ENCODE results near the gene APBB2. TPM values are rescaled to one million over a fixed set of nuclear protein-coding genes. Genes with fewer than 3 reads are reported as not detected.
"Not testable (repeated sequence)": the region's sequence is repeated elsewhere in the genome, so short reads cannot be mapped to it uniquely, and the experiment has no call there.

APBB2 gene
- total RNA-seq, 2 donors from 2014 or later: 56.1 to 64.8 TPM

DNA sequence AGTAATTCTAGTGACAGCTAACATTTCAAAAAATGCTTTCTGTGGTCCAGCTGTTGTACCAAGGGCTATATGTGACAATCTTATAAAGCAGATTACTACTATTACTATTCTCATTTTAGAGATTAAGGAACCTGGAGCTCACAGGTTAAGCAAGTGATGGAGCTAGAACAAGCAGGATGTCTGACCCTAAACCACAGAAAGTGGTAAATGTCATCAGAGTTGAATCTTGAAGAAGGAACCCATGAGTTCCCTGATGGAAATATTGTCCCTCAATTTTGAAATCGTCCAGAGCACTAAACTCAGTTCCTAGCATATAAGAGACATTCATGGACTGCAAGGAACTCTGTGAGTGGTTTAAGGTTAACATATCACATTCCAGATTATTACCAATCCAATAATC, 214.0 kb downstream of the APBB2 start:
- H3K27me3 Mint-ChIP-seq (ENCODE audit: insufficient read depth): no peaks in the 10 kb centered on the region
- Histone ChIP-seq H3K27ac (ENCODE audit: low read depth, low read length) (no peak overlapping the region), H3K9me3 (ENCODE audit: control insufficient read depth, low read length) (no peaks in the 10 kb centered on the region), H3K4me1 (ENCODE audit: control insufficient read depth, insufficient read depth, low read length) (no peaks in the 10 kb centered on the region), H3K36me3 (ENCODE audit: control insufficient read depth, insufficient read depth, low read length) (no peaks in the 10 kb centered on the region), H3K9ac (ENCODE audit: extremely low read depth, low read length, poor library complexity, severe bottlenecking) (no peak overlapping the region), H3K27me3 (ENCODE audit: control insufficient read depth, insufficient read depth, low read length, poor library complexity, severe bottlenecking) (no peaks in the 10 kb centered on the region), H3K4me3 (ENCODE audit: low read length) (no peak overlapping the region)
- H3K4me3 Mint-ChIP-seq: no peak overlapping the region
- peaks cover 5% of the 10 kb centered on the region for H3K4me1 Mint-ChIP-seq
- 83 to 100% methylated on average over 1 of the region's 1 CpG for WGBS, 2 experiments (ENCODE audit: insufficient coverage in 1 of 2, insufficient read length in 1 of 2)
- TF ChIP-seq, protein P1, sequence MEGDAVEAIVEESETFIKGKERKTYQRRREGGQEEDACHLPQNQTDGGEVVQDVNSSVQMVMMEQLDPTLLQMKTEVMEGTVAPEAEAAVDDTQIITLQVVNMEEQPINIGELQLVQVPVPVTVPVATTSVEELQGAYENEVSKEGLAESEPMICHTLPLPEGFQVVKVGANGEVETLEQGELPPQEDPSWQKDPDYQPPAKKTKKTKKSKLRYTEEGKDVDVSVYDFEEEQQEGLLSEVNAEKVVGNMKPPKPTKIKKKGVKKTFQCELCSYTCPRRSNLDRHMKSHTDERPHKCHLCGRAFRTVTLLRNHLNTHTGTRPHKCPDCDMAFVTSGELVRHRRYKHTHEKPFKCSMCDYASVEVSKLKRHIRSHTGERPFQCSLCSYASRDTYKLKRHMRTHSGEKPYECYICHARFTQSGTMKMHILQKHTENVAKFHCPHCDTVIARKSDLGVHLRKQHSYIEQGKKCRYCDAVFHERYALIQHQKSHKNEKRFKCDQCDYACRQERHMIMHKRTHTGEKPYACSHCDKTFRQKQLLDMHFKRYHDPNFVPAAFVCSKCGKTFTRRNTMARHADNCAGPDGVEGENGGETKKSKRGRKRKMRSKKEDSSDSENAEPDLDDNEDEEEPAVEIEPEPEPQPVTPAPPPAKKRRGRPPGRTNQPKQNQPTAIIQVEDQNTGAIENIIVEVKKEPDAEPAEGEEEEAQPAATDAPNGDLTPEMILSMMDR (conservative IDR thresholded peaks at IDR 0.05): no peak
- H3K27ac Mint-ChIP-seq: no peak overlapping the region
- H3K36me3 Mint-ChIP-seq (ENCODE audit: low read depth): peaks cover 25% of the 10 kb centered on the region
- no peak for DNase-seq
- peaks cover 6% of the 10 kb centered on the region for H3K9me3 Mint-ChIP-seq

DNA sequence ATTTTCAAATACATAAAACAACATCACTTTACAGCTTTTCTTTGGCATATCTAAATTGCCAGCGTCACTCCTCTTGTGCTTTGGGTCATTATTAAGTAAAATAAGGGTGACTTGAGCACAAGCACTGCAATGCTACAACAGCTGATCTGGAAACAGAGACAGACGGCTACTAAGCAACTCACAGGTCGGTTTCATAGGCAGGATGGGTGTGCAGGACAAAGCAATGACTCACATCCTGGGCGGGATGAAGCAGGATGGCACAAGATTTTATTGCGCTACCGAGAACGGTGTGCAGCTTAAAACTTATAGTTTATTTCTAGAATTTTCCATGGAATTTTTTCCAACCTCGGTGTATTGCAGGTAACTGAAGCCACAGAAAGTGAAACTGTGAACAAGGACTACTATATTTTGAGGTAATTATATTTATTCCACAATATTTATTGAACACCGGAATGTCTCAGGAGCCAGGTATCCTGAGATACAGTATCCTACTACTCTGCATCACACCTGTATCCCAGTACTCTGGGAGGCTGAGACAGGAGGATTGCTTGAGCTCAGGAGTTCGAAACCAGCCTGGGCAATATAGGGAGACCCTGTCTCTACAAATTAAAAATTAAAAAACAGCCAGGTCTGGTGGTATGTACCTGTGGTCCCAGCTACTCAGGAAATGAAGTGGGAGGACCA, 215.5 kb downstream of the APBB2 start:
- peaks cover 6% of the 10 kb centered on the region for H3K9me3 Mint-ChIP-seq
- Histone ChIP-seq H3K36me3 (ENCODE audit: control insufficient read depth, insufficient read depth, low read length) (no peaks in the 10 kb centered on the region), H3K27me3 (ENCODE audit: control insufficient read depth, insufficient read depth, low read length, poor library complexity, severe bottlenecking) (no peaks in the 10 kb centered on the region), H3K4me3 (ENCODE audit: low read length) (no peak overlapping the region), H3K9me3 (ENCODE audit: control insufficient read depth, low read length) (no peaks in the 10 kb centered on the region), H3K4me1 (ENCODE audit: control insufficient read depth, insufficient read depth, low read length) (no peaks in the 10 kb centered on the region), H3K9ac (ENCODE audit: extremely low read depth, low read length, poor library complexity, severe bottlenecking) (no peak overlapping the region), H3K27ac (ENCODE audit: low read depth, low read length) (no peak overlapping the region)
- H3K36me3 Mint-ChIP-seq (ENCODE audit: low read depth): peaks cover 18% of the 10 kb centered on the region
- TF ChIP-seq, protein P1 (conservative IDR thresholded peaks at IDR 0.05): no peak
- DNase-seq: no peak
- no peak overlapping the region for H3K4me3 Mint-ChIP-seq
- no peak overlapping the region for H3K27ac Mint-ChIP-seq
- no peaks in the 10 kb centered on the region for H3K27me3 Mint-ChIP-seq (ENCODE audit: insufficient read depth)
- H3K4me1 Mint-ChIP-seq: peaks cover 5% of the 10 kb centered on the region
- 88 to 95% methylated on average over 7 to 10 of the region's 10 CpGs for WGBS, 2 experiments (ENCODE audit: insufficient coverage in 1 of 2, insufficient read length in 1 of 2)

DNA sequence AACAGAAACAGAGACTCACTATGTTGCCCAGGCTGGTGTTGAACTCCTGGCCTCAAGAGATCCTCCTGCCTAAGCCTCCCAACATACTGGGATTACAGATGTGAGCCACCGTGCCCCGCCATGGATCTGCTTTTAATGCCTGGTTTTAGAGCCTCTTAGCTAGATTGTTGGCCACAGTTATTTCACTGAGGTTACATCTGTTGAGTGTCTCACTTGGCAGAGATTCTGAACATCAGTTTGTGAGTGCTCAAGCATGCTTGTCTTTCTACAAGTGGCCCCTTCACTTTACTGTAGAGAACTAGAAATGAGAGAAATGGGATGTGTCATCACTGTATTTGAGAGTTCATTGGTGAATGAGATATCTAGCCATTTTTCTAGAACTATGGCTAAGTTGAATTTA, 218.5 kb downstream of the APBB2 start:
- Histone ChIP-seq H3K27me3 (ENCODE audit: control insufficient read depth, insufficient read depth, low read length, poor library complexity, severe bottlenecking) (no peaks in the 10 kb centered on the region), H3K9ac (ENCODE audit: extremely low read depth, low read length, poor library complexity, severe bottlenecking) (no peak overlapping the region), H3K4me3 (ENCODE audit: low read length) (no peak overlapping the region), H3K4me1 (ENCODE audit: control insufficient read depth, insufficient read depth, low read length) (no peaks in the 10 kb centered on the region), H3K27ac (ENCODE audit: low read depth, low read length) (no peak overlapping the region), H3K9me3 (ENCODE audit: control insufficient read depth, low read length) (no peaks in the 10 kb centered on the region), H3K36me3 (ENCODE audit: control insufficient read depth, insufficient read depth, low read length) (no peaks in the 10 kb centered on the region)
- WGBS, 2 experiments (ENCODE audit: insufficient coverage in 1 of 2, insufficient read length in 1 of 2): 97 to 100% methylated on average over 2 of the region's 2 CpGs
- Mint-ChIP-seq H3K4me1 (peaks cover 5% of the 10 kb centered on the region), H3K36me3 (ENCODE audit: low read depth) (peaks cover 18% of the 10 kb centered on the region), H3K4me3 (no peak overlapping the region), H3K9me3 (peaks cover 6% of the 10 kb centered on the region), H3K27ac (no peak overlapping the region), H3K27me3 (ENCODE audit: insufficient read depth) (no peaks in the 10 kb centered on the region)
- TF ChIP-seq, protein P1 (conservative IDR thresholded peaks at IDR 0.05): no peak
- DNase-seq: no peak

DNA sequence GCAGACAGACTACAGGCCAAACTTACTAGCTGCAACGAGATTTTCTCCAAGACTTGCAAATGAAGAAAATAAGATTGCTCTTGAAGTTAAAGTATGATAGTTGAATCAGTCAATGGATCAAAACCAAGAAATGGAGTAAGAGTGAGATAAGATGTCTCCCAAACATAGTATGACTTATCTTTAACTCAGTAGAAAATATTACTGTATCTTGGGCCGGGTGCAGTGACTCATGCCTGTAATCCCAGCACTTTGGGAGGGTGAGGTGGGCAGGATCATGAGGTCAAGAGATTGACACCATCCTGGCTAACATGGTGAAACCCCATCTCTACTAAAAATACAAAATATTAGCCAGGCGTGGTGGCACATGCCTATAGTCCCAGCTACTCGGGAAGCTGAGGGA, 220.0 kb downstream of the APBB2 start:
- 90 to 96% methylated on average over 3 to 4 of the region's 4 CpGs for WGBS, 2 experiments (ENCODE audit: insufficient coverage in 1 of 2, insufficient read length in 1 of 2)
- not testable (repeated sequence) for DNase-seq; H3K9me3 Mint-ChIP-seq; H3K27me3 Mint-ChIP-seq (ENCODE audit: insufficient read depth); H3K27ac Mint-ChIP-seq; H3K9ac ChIP-seq (ENCODE audit: extremely low read depth, low read length, poor library complexity, severe bottlenecking); H3K4me1 ChIP-seq (ENCODE audit: control insufficient read depth, insufficient read depth, low read length); H3K4me3 ChIP-seq (ENCODE audit: low read length); H3K27me3 ChIP-seq (ENCODE audit: control insufficient read depth, insufficient read depth, low read length, poor library complexity, severe bottlenecking); H3K27ac ChIP-seq (ENCODE audit: low read depth, low read length); H3K9me3 ChIP-seq (ENCODE audit: control insufficient read depth, low read length); H3K36me3 ChIP-seq (ENCODE audit: control insufficient read depth, insufficient read depth, low read length); H3K4me3 Mint-ChIP-seq; H3K4me1 Mint-ChIP-seq
- H3K36me3 Mint-ChIP-seq (ENCODE audit: low read depth): peaks cover 18% of the 10 kb centered on the region

DNA sequence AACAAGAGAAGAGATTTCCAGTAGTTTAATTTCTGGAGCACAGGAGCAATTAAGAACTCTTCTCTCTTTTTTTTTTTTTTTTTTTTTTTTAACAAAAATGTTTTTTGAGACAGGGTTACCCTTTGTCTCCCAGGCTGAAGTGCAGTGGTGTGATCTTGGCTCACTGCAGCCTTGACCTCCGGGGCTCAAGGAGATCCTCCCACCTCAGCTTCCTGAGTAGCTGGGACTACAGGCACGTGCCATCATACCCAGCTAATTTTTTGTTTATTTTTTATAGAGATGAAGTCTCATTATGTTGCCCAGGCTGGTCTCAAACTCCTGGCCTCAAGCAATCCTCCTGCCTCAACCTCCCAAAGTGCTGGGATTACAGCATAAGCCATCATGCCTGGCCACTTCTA, 221.0 kb downstream of the APBB2 start:
- H3K9me3 ChIP-seq (ENCODE audit: control insufficient read depth, low read length); H3K27ac Mint-ChIP-seq; H3K27me3 ChIP-seq (ENCODE audit: control insufficient read depth, insufficient read depth, low read length, poor library complexity, severe bottlenecking); H3K27ac ChIP-seq (ENCODE audit: low read depth, low read length); H3K9me3 Mint-ChIP-seq; H3K27me3 Mint-ChIP-seq (ENCODE audit: insufficient read depth); H3K4me1 Mint-ChIP-seq; H3K9ac ChIP-seq (ENCODE audit: extremely low read depth, low read length, poor library complexity, severe bottlenecking); H3K4me3 Mint-ChIP-seq; H3K4me1 ChIP-seq (ENCODE audit: control insufficient read depth, insufficient read depth, low read length); H3K4me3 ChIP-seq (ENCODE audit: low read length); DNase-seq; H3K36me3 ChIP-seq (ENCODE audit: control insufficient read depth, insufficient read depth, low read length): not testable (repeated sequence)
- H3K36me3 Mint-ChIP-seq (ENCODE audit: low read depth): peaks cover 18% of the 10 kb centered on the region
- 85 to 100% methylated on average over 1 to 2 of the region's 2 CpGs for WGBS, 2 experiments (ENCODE audit: insufficient coverage in 1 of 2, insufficient read length in 1 of 2)

Measured in endodermal cell (in vitro differentiated cells).